Uterus (tissue), 2 donors: ENCODE measurements around the gene SHROOM3.

Experiments
- CTCF ChIP-seq, 4 experiments: fragments of 200-600 bp in 2 of 4; fragments of 450-650 bp in 2 of 4; sonication (generic) in 2 of 4; IDR thresholded peaks; one replicate each; pipeline ENCODE4 v1.5.1; 2016 to 2019; ENCODE audit warnings: antibody characterized with exemption in 4 of 4, mild to moderate bottlenecking in 2 of 4, moderate library complexity in 1 of 4
- POLR2A ChIP-seq, 2 donors: fragments of 450-650 bp; IDR thresholded peaks; one replicate each; pipeline ENCODE4 v1.6.1; 2016; ENCODE audit warnings: antibody characterized with exemption in 2 of 2, mild to moderate bottlenecking in 1 of 2, moderate library complexity in 1 of 2

GRCh38 chr4:76426272-76426671, 8.8 kb upstream of the SHROOM3 start:
- TF ChIP-seq POLR2A (IDR thresholded peaks at IDR 0.05) (no peak), CTCF (IDR thresholded peaks at IDR 0.05) (no peak)
